ENCODE results near the gene HBS1L.

The HBS1L gene

DNA sequence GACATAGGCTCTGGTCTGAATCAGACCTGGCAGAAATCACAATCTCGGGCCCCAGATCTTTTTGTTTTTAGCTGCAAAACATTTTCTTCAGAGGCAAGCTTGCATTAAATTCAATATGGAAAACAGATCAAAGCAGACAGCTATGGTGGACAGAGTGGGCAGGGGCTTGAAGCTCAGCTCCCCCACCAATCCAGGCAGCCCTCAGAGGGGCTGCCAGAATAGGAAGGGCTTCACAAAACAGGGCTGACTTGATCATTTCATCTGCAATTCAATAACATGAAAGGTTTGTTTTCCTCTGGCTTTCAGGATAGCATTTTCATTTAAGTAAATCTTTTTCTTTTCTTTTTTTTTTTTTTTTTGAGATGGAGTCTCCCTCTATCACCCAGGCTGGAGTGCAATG, 55.5 kb downstream of the HBS1L start:
- no peak for DNase-seq (ENCODE audit: low read depth)

DNA sequence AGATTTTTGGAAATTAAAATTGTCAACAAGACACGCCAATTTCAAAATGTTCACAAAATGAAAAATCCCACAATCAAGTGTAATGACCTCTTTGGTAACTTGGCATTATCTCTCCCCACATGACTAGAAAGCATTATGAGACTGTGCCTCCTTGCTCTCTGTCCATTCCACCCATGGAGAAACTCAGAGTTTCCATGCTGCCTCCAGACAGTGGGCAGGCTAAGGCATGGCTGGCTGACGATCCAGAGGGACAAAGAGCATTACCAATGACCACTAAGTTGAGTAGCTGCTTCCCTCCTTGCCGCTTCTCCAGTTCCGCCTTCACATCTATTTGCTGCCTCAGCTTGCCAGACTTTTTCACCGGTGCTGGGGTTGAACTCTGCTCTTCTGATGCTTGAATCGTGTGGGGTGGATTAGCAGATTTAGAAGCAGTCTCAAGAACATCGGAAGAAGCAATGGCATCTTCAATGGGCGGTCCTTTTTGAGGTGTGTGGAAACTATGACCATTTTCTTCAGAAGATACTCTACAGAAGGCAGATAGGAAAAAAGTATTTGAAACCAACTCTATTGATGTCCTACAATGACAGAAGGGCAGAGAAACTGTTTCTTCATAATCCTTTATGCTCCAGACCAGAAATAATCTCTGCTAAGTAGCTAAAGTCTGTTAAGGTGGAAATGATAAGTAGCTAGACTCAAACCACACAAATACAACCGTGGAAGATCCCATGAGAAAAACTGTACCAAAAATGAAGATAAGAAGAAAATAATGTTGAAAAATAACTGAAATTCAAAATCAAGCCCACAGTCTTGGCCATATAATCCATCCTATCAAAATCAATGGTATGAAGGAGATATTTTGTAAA, 57.3 kb downstream of the HBS1L start:
- DNase-seq (ENCODE audit: low read depth), result no peak

DNA sequence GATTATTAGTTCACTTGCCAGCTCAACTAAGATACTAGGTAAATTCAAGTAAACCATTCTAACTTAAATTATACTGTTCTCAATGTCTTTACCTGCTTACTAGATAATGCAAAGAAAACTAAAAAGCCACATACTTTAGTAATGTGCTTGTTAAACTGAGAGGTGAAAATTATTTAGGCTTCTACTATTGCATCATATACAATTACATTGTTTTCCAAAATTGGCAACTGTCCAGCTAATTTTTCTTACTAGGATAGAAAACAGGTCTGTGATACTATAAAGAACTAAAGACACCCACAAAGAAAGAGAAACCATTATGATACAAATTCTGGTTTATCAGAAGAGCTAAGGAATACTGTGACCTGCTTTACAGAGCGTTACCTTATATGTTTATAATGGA, 59.1 kb downstream of the HBS1L start:
- no peak for DNase-seq (ENCODE audit: low read depth)

DNA sequence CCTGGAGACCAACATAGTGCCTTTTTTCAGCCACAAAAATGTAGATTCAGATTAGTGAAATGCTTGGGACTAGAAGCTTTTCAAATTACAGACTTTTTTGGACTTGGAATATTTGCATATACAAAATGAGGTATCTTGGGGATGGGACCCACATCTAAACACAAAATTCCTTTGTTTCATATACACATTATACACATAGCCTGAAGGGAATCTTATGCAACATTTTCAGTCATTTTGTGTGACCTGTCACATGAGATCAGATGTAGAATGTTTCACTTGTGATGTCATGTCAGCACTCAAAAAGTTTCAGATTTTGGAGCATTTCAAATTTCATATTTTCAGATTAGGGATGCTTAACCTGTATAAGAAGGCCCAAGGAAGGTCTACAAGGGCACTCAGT, 60.2 kb downstream of the HBS1L start:
- no peak for DNase-seq (ENCODE audit: low read depth)

GRCh38 chr6:134992155-134992554, 62.5 kb downstream of the HBS1L start:
- no peak for DNase-seq (ENCODE audit: low read depth)

DNA sequence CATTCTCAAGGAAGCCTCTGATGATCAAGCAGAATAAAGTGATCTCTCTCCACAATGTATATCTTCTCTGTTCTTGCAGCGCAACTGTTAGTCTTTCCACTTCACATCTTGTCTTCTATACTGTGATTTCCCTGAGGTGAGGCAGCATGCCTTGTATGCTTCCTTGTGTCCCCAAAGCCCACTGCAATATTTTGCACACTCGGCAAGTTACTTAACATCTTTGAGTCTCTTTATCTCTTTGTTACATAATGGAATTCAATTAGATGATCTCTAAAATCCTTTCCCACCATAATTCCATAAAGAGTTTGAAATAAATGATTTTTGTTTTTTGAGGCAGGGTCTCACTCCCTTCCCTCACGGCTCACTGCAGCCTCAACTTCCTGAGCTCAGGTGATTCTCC, 64.4 kb downstream of the HBS1L start:
- no peak for DNase-seq (ENCODE audit: low read depth)

DNA sequence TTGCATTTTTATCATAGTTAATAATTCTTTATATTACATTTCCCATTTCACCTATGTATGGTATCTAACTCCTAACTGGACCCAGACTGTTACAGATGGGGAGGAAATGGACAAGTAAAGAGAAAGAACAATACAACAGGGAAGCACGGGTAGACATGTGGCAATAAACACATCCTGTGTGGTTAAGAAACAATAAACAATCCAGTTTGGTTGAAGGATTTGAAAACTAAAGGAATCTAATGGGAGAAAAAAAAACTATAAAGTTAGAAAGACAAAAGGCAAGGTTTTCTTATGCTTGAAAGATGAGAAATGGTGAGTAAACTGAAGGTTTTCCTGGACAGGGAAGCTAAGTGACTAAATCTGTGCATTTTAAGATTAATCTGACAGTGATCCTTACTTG, 69.8 kb downstream of the HBS1L start:
- no peak for DNase-seq (ENCODE audit: low read depth)

DNA sequence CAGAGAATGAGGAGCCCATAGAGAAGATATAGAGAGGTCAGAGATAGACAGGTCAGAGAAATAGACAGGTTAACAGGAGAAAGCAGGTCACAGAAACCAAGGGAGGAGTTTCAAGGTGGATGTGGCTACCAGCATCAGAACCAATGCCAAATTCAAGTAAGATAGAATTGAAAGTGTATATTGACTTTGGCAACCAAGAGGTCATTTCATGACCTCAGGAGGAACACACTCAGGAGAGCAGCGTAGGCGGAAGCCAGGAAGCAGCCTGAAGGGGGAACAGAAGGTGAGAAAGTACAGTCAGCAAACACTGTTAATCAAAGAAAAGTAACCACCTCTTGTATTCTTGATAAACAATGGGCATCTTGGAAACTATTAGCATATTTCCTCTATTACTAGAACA, 70.8 kb downstream of the HBS1L start:
- no peak for DNase-seq (ENCODE audit: low read depth)

DNA sequence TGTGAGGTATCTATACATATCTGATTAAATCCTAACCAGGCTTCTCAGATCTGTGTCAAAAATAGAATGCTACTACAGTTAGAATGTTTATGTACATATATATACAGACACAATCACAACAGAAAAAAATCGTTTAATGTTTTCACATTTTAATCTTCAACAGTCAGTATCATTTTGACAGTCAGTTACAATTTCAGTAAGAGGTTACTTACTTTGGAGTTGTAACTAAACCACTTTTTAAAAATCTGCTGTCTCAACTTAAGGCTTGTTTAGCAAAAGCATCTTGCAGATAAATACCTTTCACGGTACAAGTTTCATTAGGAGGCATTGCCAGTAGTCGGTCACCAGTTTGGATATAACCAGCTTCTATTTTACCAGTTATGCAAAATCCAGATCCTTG, 72.5 kb downstream of the HBS1L start:
- DNase-seq (ENCODE audit: low read depth), result no peak

- no peak for DNase-seq (ENCODE audit: low read depth)
Measured at GRCh38 chr6:134980846-134981245, 73.8 kb downstream of the HBS1L start.

GRCh38 chr6:134979142-134979541, 75.5 kb downstream of the HBS1L start:
- no peak for DNase-seq (ENCODE audit: low read depth)

GRCh38 chr6:134974370-134974769, 80.3 kb downstream of the HBS1L start:
- DNase-seq (ENCODE audit: low read depth), result no peak

DNA sequence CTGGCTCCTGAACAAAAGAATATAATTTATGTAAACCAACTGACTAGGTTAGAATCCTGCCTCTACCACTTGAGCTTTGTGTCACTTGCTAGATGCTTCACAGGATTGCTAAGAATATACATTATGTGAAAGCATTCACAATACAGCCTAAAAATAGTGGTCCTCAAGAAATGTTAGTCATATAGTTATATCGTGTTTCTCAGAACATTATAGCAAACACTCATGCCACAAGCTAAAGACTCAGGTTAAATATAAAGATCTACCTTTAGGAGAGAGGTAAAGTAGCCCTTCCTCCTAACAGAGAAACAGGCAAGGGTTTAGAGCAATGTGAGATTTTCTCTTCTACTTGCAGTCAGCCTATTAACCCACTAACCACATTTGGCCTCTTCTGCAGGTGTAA, 86.9 kb downstream of the HBS1L start:
- DNase-seq (ENCODE audit: low read depth), result no peak

GRCh38 chr6:134964451-134965203, 90.0 kb downstream of the HBS1L start:
- no peak for DNase-seq (ENCODE audit: low read depth)

GRCh38 chr6:134962421-134962820, 92.2 kb downstream of the HBS1L start:
- no peak for DNase-seq (ENCODE audit: low read depth)

DNA sequence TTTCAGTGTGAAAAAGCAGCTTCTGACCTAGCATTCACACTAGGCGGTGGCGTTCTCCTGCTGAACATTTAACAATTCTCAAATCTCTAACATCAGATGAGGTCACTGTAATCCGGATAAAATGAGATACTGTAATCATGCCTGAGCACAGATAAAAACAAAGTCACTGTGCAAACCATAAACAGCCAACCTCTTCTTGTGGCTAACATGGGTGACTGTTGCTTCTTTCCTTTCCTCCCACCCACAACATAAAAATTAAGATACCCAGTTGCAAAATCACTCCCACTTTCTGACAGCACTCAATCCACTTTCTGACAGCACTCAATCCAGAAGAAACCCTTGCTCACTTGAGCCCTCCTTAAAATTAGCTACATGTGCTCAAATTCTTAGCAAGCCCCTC, 93.3 kb downstream of the HBS1L start:
- DNase-seq (ENCODE audit: low read depth), result no peak

- no peak for DNase-seq (ENCODE audit: low read depth)
Measured at GRCh38 chr6:134959603-134960002, 95.0 kb downstream of the HBS1L start.

DNA sequence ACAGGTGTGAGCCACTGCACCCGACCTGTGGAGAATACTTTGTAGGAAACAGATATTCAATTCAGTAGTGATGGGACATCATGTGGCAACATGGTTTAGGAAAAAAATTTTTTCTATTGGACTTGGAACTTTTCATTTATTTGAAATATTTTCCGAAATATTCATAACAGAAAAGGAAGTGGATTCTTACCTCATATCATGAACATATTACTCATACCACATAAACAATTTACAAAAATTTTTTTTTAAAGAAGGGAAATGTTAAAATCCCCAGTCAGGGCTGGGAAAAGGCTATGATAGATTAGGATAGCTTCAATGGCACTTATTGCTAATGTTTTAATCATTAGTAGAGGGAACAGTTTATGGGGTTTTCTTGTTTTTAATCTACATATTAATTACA, 97.9 kb downstream of the HBS1L start:
- DNase-seq (ENCODE audit: low read depth), result no peak

DNA sequence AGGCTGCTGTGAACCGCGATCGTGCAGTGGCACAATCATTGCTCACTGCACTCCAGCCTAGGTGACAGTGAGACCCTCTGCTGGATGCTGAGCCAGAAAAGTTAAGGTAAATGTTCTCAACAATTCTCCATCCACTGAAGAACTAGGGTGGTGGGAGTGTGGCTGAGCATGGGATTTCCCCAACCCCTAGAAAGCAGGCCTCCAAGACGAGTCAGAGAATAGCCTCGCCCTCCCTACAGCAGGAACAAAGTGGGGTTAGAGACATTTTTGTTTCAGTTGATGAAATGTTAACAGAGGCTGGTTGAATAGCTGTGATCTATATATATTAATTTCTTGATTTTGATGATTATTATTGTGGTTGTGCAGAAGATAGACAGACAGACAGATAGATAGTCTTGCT, 98.6 kb downstream of the HBS1L start:
- no peak for DNase-seq (ENCODE audit: low read depth)

DNA sequence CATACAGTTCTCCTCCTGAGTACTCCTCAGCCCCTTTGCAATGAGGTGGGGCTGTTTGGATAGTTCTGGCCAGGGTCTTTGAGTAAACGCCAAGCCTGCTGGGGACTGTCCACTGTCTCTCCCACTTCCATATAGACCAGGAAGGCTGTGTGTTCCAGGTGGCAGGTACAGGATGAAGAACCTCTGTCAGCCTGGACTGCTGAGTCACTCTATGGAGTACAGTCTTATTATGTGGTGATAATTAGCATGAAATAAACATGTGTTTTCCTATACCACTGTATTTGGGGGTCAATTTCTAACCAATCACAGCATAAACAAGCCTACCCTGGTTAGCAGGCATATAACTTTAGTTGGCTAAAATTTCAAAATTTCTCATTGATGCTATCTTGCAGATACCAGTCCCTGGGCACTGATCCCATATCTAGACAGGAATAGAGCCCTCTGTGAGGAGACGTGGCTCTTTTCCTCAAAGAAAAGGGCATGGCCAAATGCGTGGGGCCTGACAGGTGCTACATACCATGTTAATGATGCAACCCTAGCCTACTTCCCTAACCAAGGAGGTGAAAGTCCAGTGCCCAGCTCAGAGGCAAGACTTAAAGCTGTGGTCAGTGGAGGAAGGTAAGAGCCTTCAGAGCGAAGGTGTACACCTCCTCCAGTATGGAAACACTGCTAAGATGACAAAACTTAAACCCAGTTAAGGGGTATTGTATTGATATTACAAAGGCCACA, 100.2 kb downstream of the HBS1L start:
- DNase-seq (ENCODE audit: low read depth), result no peak

- DNase-seq (ENCODE audit: low read depth), result no peak
Measured at GRCh38 chr6:134951494-134952263, 102.9 kb downstream of the HBS1L start.

GRCh38 chr6:134950482-134950881, 104.1 kb downstream of the HBS1L start:
- no peak for DNase-seq (ENCODE audit: low read depth)

Data from stimulated activated CD4-positive, alpha-beta T cell treated with anti-CD3 and anti-CD28 coated beads, Interleukin-2, amount 100 ng/mL, for 4 hours (primary cell).